Transverse colon (tissue), 4 donors: ENCODE data around the gene LPCAT2.

Experiments
- CTCF ChIP-seq, 5 experiments: fragments of 200-600 bp in 3 of 5; fragments of 450-650 bp in 2 of 5; sonication (generic) in 3 of 5; IDR thresholded peaks; 1 replicate in 2 of 5; 2 replicates in 3 of 5; pipeline ENCODE4 v1.5.1; 2016 to 2017; ENCODE audit warnings: antibody characterized with exemption in 5 of 5, inconsistent platforms in 3 of 5, mild to moderate bottlenecking in 2 of 5, moderate library complexity in 1 of 5
- POLR2A ChIP-seq: fragments of 450-650 bp; IDR thresholded peaks from one replicate; pipeline ENCODE4 v1.6.1; 2016; ENCODE audit warnings: antibody characterized with exemption, mild to moderate bottlenecking, moderate library complexity
- POLR2AphosphoS5 ChIP-seq, 3 donors: sonication (generic); formaldehyde crosslinking; IDR thresholded peaks; one replicate each; pipeline ENCODE4 v1.6.1; 2016; ENCODE audit warnings: antibody characterized with exemption in 3 of 3

DNA sequence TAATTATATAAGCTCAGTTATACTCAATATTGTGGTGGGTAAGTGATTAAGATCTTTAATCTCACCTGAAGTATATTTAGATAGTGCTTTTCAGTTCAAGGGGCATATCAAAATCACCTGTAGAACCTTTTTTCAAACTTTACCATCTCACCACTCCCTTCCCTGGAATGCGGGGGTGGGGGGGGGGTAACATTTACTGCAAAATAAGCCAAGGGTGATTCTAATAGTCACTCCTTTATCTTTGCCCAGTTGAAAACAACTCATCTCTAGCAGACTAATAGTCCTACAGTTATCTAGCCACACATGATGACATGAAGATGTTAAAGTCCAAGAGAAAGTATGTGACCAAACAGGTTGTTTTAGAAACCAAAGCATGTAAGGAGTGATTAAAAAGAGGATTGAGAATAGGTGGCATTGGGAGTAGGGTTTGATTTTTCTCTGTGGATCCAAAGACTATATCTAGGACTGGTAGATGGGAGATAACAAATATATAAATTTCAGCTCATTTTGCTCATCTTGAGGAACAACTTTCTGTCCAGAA, 21.5 kb downstream of the LPCAT2 start:
- TF ChIP-seq CTCF (IDR thresholded peaks at IDR 0.05), result no peak
- TF ChIP-seq POLR2A, result no peak
- TF ChIP-seq POLR2AphosphoS5 (IDR thresholded peaks at IDR 0.05), result no peak
